ENCODE measurements around the gene ACVR1. TPM values are rescaled to one million over a fixed set of nuclear protein-coding genes. Genes with fewer than 3 reads are reported as not detected.

Gene ACVR1
- total RNA-seq (10 to 100 TPM; 14.8 to 18.3 TPM), polyA plus RNA-seq (9.5 TPM)

- DNase-seq: peak; percentile 74 to 86 (median 78)
- Mint-ChIP-seq H3K27ac (peak within 1 kb of the TSS; percentile 85 to 96 (median 94)), H3K4me1 (peaks cover 45 to 71% (median 66%) of the 10 kb centered on the region in 3 donors), H3K36me3 (peaks cover 0 to 7% (median 0%) of the 10 kb centered on the region in 3 donors), H3K9me3 (no peaks in the 10 kb centered on the region), H3K4me3 (peak within 1 kb of the TSS; percentile 92 to 98 (median 95)), H3K27me3 (no peaks in the 10 kb centered on the region)
- ChIA-PET POLR2A (interaction anchor here (0.6 to 2.4 kb wide), 7 partner anchors 15 to 1477 kb away, joined by 3 to 33 read pairs (median 5); partner anchors contain the start of gene CYTIP), CTCF (interaction anchor here (0.8 to 5.0 kb wide), 15 partner anchors 9 to 536 kb away, joined by 3 to 58 read pairs (median 4); no protein-coding TSS in a partner anchor)
- no peaks in the 10 kb centered on the region for H3K36me3 ChIP-seq (ENCODE audit: insufficient read depth, low read length)
- H3K4me3 ChIP-seq (ENCODE audit: low read length): peak within 1 kb of the TSS; percentile 83
- peaks cover 30% of the 10 kb centered on the region for H3K4me1 ChIP-seq (ENCODE audit: insufficient read depth, low read length)
- no peaks in the 10 kb centered on the region for H3K9me3 ChIP-seq (ENCODE audit: low read length)
- H3K27me3 ChIP-seq (ENCODE audit: insufficient read depth, low read length, poor library complexity, severe bottlenecking): no peaks in the 10 kb centered on the region
- peak within 1 kb of the TSS; percentile 66 for H3K27ac ChIP-seq (ENCODE audit: low read depth, low read length)
Measured at GRCh38 chr2:157876066-157876785, at the start of gene ACVR1. ACVR1 (minus strand) TSS chr2:157876330; CDS start chr2:157799493, 76,837 bp downstream.

GRCh38 chr2:157925071-157925470, 48.9 kb upstream of the ACVR1 start:
- H3K27me3 ChIP-seq (ENCODE audit: insufficient read depth, low read length, poor library complexity, severe bottlenecking): no peaks in the 10 kb centered on the region
- H3K27ac Mint-ChIP-seq: no peak overlapping the region
- no peak overlapping the region for H3K27ac ChIP-seq (ENCODE audit: low read depth, low read length)
- no peak for DNase-seq
- no peak overlapping the region for H3K4me3 ChIP-seq (ENCODE audit: low read length)
- H3K4me1 ChIP-seq (ENCODE audit: insufficient read depth, low read length): no peaks in the 10 kb centered on the region
- no peaks in the 10 kb centered on the region for H3K4me1 Mint-ChIP-seq
- H3K36me3 Mint-ChIP-seq: peaks cover 0 to 6% (median 0%) of the 10 kb centered on the region in 3 donors
- ChIA-PET CTCF (no interaction called here), POLR2A (no interaction called here)
- no peaks in the 10 kb centered on the region for H3K9me3 ChIP-seq (ENCODE audit: low read length)
- H3K9me3 Mint-ChIP-seq: no peaks in the 10 kb centered on the region
- H3K36me3 ChIP-seq (ENCODE audit: insufficient read depth, low read length): no peaks in the 10 kb centered on the region
- H3K4me3 Mint-ChIP-seq: no peak overlapping the region
- peaks cover 0 to 8% of the 10 kb centered on the region in 2 donors for H3K27me3 Mint-ChIP-seq

- Mint-ChIP-seq H3K4me3 (no peak overlapping the region), H3K27me3 (peaks cover under 1 to 3% of the 10 kb centered on the region in 2 donors), H3K4me1 (no peaks in the 10 kb centered on the region), H3K27ac (no peak overlapping the region), H3K36me3 (peaks cover 0 to under 1% (median 0%) of the 10 kb centered on the region in 3 donors), H3K9me3 (no peaks in the 10 kb centered on the region)
- Histone ChIP-seq H3K27me3 (ENCODE audit: insufficient read depth, low read length, poor library complexity, severe bottlenecking) (no peaks in the 10 kb centered on the region), H3K4me1 (ENCODE audit: insufficient read depth, low read length) (no peaks in the 10 kb centered on the region), H3K36me3 (ENCODE audit: insufficient read depth, low read length) (no peaks in the 10 kb centered on the region), H3K9me3 (ENCODE audit: low read length) (no peaks in the 10 kb centered on the region), H3K4me3 (ENCODE audit: low read length) (no peak overlapping the region), H3K27ac (ENCODE audit: low read depth, low read length) (no peak overlapping the region)
- ChIA-PET CTCF (no interaction called here), POLR2A (no interaction called here)
- no peak for DNase-seq
Measured at GRCh38 chr2:157923598-157924217, 47.6 kb upstream of the ACVR1 start.

- no peak overlapping the region for H3K27ac Mint-ChIP-seq
- no peak overlapping the region for H3K4me3 Mint-ChIP-seq
- peaks cover 3 to 5% of the 10 kb centered on the region in 2 donors for H3K27me3 Mint-ChIP-seq
- H3K36me3 Mint-ChIP-seq: peaks cover 0 to 5% (median 0%) of the 10 kb centered on the region in 3 donors
- POLR2A ChIA-PET: no interaction called here
- CTCF ChIA-PET: no interaction called here
- Histone ChIP-seq H3K27ac (ENCODE audit: low read depth, low read length) (no peak overlapping the region), H3K27me3 (ENCODE audit: insufficient read depth, low read length, poor library complexity, severe bottlenecking) (no peaks in the 10 kb centered on the region), H3K9me3 (ENCODE audit: low read length) (no peaks in the 10 kb centered on the region), H3K4me1 (ENCODE audit: insufficient read depth, low read length) (no peaks in the 10 kb centered on the region), H3K36me3 (ENCODE audit: insufficient read depth, low read length) (no peaks in the 10 kb centered on the region), H3K4me3 (ENCODE audit: low read length) (no peak overlapping the region)
- H3K9me3 Mint-ChIP-seq: peaks cover 0 to 2% (median 0%) of the 10 kb centered on the region in 5 donors
- H3K4me1 Mint-ChIP-seq: no peaks in the 10 kb centered on the region
- no peak for DNase-seq
Measured at GRCh38 chr2:157922815-157923214, 46.7 kb upstream of the ACVR1 start.

DNA sequence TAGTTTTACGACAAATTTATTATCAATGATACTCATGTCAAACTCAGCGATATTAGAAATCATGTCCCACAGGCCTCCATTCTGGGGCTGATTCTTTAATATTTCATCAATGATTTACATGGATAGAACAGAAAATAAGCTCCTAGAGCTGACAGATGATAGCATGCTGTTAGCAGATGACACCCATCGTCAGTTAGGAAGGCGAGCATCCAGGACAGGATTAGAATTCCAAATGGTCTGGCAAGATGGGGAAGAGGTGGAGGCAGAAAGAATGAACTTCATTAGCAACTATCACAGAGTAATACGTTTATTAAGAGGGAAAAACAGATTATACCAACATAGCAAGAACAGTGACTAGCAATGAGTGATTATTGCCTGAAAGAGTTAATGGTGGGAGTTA, 46.2 kb upstream of the ACVR1 start:
- no peaks in the 10 kb centered on the region for H3K9me3 ChIP-seq (ENCODE audit: low read length)
- H3K27ac ChIP-seq (ENCODE audit: low read depth, low read length): no peak overlapping the region
- Mint-ChIP-seq H3K4me3 (no peak overlapping the region), H3K27me3 (peaks cover 3 to 5% of the 10 kb centered on the region in 2 donors), H3K27ac (no peak overlapping the region), H3K4me1 (no peaks in the 10 kb centered on the region), H3K9me3 (peaks cover 0 to 2% (median 0%) of the 10 kb centered on the region in 5 donors), H3K36me3 (peaks cover 0 to 5% (median 0%) of the 10 kb centered on the region in 3 donors)
- no peaks in the 10 kb centered on the region for H3K27me3 ChIP-seq (ENCODE audit: insufficient read depth, low read length, poor library complexity, severe bottlenecking)
- no peak overlapping the region for H3K4me3 ChIP-seq (ENCODE audit: low read length)
- DNase-seq: no peak
- H3K4me1 ChIP-seq (ENCODE audit: insufficient read depth, low read length): no peaks in the 10 kb centered on the region
- ChIA-PET POLR2A (no interaction called here), CTCF (no interaction called here)
- H3K36me3 ChIP-seq (ENCODE audit: insufficient read depth, low read length): no peaks in the 10 kb centered on the region

DNA sequence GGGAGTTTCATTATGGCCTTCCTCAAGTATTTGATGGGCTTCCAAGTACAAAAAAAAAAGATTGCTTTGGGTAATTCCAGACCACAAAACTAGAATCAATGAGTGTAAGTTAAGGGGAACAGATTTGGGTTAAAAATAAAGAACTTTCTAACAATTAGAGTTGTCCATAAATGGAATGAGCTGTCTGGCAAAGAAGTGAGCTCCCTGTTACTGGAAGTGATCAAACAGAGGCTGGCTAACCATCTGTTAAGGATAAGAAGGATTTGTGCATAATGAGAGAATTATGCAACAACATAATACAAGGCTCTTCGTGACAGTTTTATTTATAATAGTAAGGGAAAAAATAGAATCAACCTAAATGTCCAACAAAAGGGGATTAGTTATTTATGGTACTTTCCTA, 44.6 kb upstream of the ACVR1 start:
- H3K36me3 Mint-ChIP-seq: peaks cover 0 to 5% (median 0%) of the 10 kb centered on the region in 3 donors
- Histone ChIP-seq H3K9me3 (ENCODE audit: low read length) (no peaks in the 10 kb centered on the region), H3K36me3 (ENCODE audit: insufficient read depth, low read length) (no peaks in the 10 kb centered on the region), H3K4me1 (ENCODE audit: insufficient read depth, low read length) (no peaks in the 10 kb centered on the region), H3K27ac (ENCODE audit: low read depth, low read length) (no peak overlapping the region), H3K27me3 (ENCODE audit: insufficient read depth, low read length, poor library complexity, severe bottlenecking) (no peaks in the 10 kb centered on the region), H3K4me3 (ENCODE audit: low read length) (no peak overlapping the region)
- CTCF ChIA-PET: no interaction called here
- peaks cover 3 to 5% of the 10 kb centered on the region in 2 donors for H3K27me3 Mint-ChIP-seq
- POLR2A ChIA-PET: no interaction called here
- no peaks in the 10 kb centered on the region for H3K4me1 Mint-ChIP-seq
- no peak for DNase-seq
- no peak overlapping the region for H3K27ac Mint-ChIP-seq
- H3K4me3 Mint-ChIP-seq: no peak overlapping the region
- peaks cover 0 to 2% (median 0%) of the 10 kb centered on the region in 5 donors for H3K9me3 Mint-ChIP-seq

GRCh38 chr2:157919181-157919580, 43.1 kb upstream of the ACVR1 start:
- Histone ChIP-seq H3K27ac (ENCODE audit: low read depth, low read length) (no peak overlapping the region), H3K4me3 (ENCODE audit: low read length) (no peak overlapping the region), H3K36me3 (ENCODE audit: insufficient read depth, low read length) (no peaks in the 10 kb centered on the region), H3K27me3 (ENCODE audit: insufficient read depth, low read length, poor library complexity, severe bottlenecking) (no peaks in the 10 kb centered on the region), H3K4me1 (ENCODE audit: insufficient read depth, low read length) (no peaks in the 10 kb centered on the region), H3K9me3 (ENCODE audit: low read length) (no peaks in the 10 kb centered on the region)
- H3K36me3 Mint-ChIP-seq: peaks cover 0 to 5% (median 0%) of the 10 kb centered on the region in 3 donors
- ChIA-PET POLR2A (no interaction called here), CTCF (interaction anchor here (0.7 to 1.3 kb wide), 2 partner anchors 29 to 43 kb away, joined by 3 to 4 read pairs; partner anchors contain the start of gene ACVR1)
- no peak for DNase-seq
- H3K27me3 Mint-ChIP-seq: peaks cover 3 to 5% of the 10 kb centered on the region in 2 donors
- H3K4me3 Mint-ChIP-seq: no peak overlapping the region
- peaks cover 0 to 2% (median 0%) of the 10 kb centered on the region in 5 donors for H3K9me3 Mint-ChIP-seq
- H3K4me1 Mint-ChIP-seq: no peaks in the 10 kb centered on the region
- no peak overlapping the region for H3K27ac Mint-ChIP-seq

- H3K36me3 Mint-ChIP-seq: peaks cover 0 to 5% (median 0%) of the 10 kb centered on the region in 3 donors
- H3K27ac Mint-ChIP-seq: peak overlapping the region in 1 of 8 donors; percentile 20
- no peak overlapping the region for H3K4me3 Mint-ChIP-seq
- H3K27me3 Mint-ChIP-seq: peaks cover 3 to 5% of the 10 kb centered on the region in 2 donors
- ChIA-PET POLR2A (no interaction called here), CTCF (interaction anchor here (0.7 to 1.3 kb wide), 3 partner anchors 21 to 42 kb away, joined by 3 to 4 read pairs (median 3); partner anchors contain the start of gene ACVR1)
- H3K36me3 ChIP-seq (ENCODE audit: insufficient read depth, low read length): no peaks in the 10 kb centered on the region
- H3K9me3 ChIP-seq (ENCODE audit: low read length): no peaks in the 10 kb centered on the region
- no peak for DNase-seq
- peaks cover 0 to 4% (median 0%) of the 10 kb centered on the region in 5 donors for H3K9me3 Mint-ChIP-seq
- no peaks in the 10 kb centered on the region for H3K4me1 Mint-ChIP-seq
- no peaks in the 10 kb centered on the region for H3K27me3 ChIP-seq (ENCODE audit: insufficient read depth, low read length, poor library complexity, severe bottlenecking)
- no peak overlapping the region for H3K27ac ChIP-seq (ENCODE audit: low read depth, low read length)
- no peaks in the 10 kb centered on the region for H3K4me1 ChIP-seq (ENCODE audit: insufficient read depth, low read length)
- H3K4me3 ChIP-seq (ENCODE audit: low read length): no peak overlapping the region
Measured at GRCh38 chr2:157918319-157918718, 42.2 kb upstream of the ACVR1 start.
